HEK293T (cell line): ENCODE data around the gene N4BP3.

ENCODE experiments used
- ARNT ChIP-seq: fragments of 450-650 bp; IDR thresholded peaks from 2 replicates; pipeline ENCODE4 v1.6.1; 2017; ENCODE audit warnings: mild to moderate bottlenecking
- BHLHE40 ChIP-seq: fragments of 450-650 bp; IDR thresholded peaks from 2 replicates; pipeline ENCODE4 v1.6.1; 2016; ENCODE audit warnings: mild to moderate bottlenecking, moderate library complexity, borderline replicate concordance
- CTBP1 ChIP-seq: fragments of 450-650 bp; IDR thresholded peaks from 2 replicates; pipeline ENCODE4 v1.6.1; 2016; ENCODE audit warnings: borderline replicate concordance
- ELF4 ChIP-seq: fragments of 450-650 bp; IDR thresholded peaks from 2 replicates; pipeline ENCODE4 v1.6.1; 2017; ENCODE audit warnings: antibody characterized with exemption
- FOXA1 ChIP-seq: fragments of 450-650 bp; IDR thresholded peaks from 2 replicates; pipeline ENCODE4 v1.6.1; 2016; ENCODE audit warnings: mild to moderate bottlenecking
- FOXM1 ChIP-seq: fragments of 450-650 bp; IDR thresholded peaks from 2 replicates; pipeline ENCODE4 v1.6.1; 2017; ENCODE audit warnings: mild to moderate bottlenecking, borderline replicate concordance
- SP1 ChIP-seq: fragments of 450-650 bp; IDR thresholded peaks from 2 replicates; pipeline ENCODE4 v1.6.1; 2017
- SUZ12 ChIP-seq: fragments of 450-650 bp; IDR thresholded peaks from 2 replicates; pipeline ENCODE4 v1.6.1; 2016; ENCODE audit warnings: mild to moderate bottlenecking
- ZNF384 ChIP-seq: fragments of 450-650 bp; IDR thresholded peaks from 2 replicates; pipeline ENCODE4 v1.6.1; 2016

DNA sequence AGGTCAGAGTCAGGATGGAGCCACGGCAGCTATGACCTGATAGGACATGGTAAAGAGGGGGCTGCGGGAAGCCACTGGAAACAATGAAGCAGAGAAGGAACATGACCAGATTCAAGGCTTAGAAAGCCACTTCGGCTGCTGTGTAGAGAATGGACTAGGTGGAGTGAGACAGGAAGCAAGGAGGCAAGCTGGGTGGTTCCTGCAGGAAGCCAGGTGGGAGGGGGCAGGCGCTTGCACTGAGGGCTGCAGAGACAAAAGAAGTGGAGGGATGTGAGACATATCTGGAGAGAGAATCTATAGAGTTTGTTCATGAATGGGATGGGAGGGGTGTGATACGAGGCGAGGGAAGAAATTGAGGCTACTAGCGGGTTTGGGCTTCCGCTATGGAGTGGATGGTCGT is 19.0 kb upstream of the N4BP3 start:
- TF ChIP-seq SUZ12 = no peak
- TF ChIP-seq ARNT = no peak
- TF ChIP-seq CTBP1 = no peak
- TF ChIP-seq FOXM1 = no peak
- TF ChIP-seq BHLHE40 = no peak
- TF ChIP-seq ZNF384 = no peak
- no peak for TF ChIP-seq SP1
- no peak for TF ChIP-seq ELF4
- no peak for TF ChIP-seq FOXA1
